NCI-H1105 (cell line): ENCODE measurements around the gene MMP19.
"Not testable (repeated sequence)": the region's sequence is repeated elsewhere in the genome, so short reads cannot be mapped to it uniquely, and the experiment has no call there.

Experiments
- DNase-seq: peaks from one replicate; lab custom pipeline; 2025; lab: John Stamatoyannopoulos, UW

The MMP19 gene, protein sequence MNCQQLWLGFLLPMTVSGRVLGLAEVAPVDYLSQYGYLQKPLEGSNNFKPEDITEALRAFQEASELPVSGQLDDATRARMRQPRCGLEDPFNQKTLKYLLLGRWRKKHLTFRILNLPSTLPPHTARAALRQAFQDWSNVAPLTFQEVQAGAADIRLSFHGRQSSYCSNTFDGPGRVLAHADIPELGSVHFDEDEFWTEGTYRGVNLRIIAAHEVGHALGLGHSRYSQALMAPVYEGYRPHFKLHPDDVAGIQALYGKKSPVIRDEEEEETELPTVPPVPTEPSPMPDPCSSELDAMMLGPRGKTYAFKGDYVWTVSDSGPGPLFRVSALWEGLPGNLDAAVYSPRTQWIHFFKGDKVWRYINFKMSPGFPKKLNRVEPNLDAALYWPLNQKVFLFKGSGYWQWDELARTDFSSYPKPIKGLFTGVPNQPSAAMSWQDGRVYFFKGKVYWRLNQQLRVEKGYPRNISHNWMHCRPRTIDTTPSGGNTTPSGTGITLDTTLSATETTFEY

DNA sequence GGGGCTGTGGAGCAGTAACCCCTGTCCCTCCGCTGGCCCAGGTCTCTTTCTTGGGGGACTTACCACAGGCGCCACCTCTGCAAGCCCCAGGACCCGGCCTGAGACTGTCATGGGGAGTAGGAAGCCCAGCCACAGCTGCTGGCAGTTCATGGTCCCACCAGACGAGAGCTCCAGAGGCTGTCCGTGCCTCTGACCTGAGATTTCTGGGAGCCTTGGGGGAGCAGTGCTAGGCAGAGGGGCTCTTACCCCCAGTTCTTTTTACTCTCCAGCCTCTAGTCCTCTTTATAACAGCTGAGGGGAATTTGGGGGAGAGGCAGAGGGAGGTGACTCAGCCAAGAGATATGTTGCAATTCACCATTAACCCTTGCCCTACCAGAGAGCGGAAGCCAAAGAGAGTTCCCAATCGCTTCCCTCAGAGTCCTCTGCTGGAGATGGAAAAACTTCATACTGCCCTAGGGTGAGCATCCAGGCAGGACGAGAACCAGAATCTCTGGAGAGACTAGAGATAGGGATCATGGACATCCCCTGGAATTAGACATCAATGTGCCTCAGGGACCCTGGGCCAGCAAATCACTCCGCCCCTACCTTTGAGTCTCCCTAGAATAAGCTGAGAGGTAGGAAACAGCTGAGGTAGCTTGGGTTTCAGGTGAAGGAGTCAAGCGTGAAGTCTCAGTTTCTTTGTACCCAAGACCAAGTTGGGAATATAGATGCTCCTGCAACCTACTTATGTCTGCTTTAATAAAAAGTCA is at the start of gene MMP19:
Gene MMP19, minus strand, starts transcription at position 256 of the 749 bp plus-strand sequence. Its CDS starts 106 bp downstream, at position 150.
- DNase-seq = no peak

DNA sequence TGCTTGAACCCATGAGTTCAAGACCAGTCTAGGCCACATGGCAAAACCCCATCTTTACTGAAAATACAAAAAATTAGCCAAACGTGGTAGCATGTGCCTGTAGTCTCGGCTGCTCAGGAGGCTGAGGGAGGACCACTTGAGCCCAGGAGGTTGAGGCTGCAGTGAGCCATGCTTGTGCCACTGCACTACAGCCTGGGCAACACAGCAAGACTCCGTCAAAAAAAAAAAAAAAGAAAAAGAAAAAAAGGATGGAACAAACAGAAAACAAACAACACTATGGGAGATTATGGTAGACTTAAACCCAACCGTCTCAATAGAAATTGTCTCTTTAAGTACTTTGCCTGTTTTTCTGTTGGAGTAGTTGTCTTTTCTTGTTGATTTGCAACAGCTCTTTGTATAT is 48.6 kb upstream of the MMP19 start:
- no peak for DNase-seq

DNA sequence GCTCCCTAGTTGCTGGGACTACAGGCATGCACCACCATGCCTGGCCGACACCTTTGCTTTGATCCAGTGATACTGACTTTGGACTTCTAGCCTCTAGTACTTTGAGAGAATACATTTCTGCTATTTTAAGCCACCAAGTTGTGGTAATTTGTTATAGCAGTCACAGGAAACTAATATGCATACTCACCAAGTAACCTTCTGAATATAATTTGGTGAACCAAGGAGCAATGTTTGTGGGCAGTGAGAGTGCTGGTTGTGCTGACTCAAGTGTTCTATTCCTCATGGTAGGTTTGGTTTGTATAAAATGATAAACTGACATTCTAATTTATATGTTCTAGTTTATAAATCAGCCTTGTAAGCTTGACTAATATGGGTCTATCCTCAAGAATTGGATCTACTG is 42.4 kb upstream of the MMP19 start:
- no peak for DNase-seq

DNA sequence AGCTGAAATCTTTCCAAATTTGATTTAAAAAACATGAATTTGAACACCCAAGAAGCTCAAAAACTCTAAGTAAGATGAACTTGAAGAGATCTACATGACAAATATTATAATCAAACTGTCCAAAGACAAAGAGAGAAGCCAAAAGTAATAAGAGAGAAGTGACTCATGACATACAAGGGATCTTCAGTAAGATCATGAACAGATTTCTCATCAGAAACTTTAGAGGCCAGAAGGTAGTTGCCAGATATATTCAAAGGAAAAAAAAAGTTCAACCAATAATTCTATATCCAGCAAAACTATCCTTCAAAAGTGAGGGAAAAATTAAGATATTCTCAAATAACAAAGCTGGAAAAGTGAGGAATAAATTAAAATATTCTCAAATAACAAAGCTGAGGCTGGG is 35.1 kb upstream of the MMP19 start:
- DNase-seq = no peak

DNA sequence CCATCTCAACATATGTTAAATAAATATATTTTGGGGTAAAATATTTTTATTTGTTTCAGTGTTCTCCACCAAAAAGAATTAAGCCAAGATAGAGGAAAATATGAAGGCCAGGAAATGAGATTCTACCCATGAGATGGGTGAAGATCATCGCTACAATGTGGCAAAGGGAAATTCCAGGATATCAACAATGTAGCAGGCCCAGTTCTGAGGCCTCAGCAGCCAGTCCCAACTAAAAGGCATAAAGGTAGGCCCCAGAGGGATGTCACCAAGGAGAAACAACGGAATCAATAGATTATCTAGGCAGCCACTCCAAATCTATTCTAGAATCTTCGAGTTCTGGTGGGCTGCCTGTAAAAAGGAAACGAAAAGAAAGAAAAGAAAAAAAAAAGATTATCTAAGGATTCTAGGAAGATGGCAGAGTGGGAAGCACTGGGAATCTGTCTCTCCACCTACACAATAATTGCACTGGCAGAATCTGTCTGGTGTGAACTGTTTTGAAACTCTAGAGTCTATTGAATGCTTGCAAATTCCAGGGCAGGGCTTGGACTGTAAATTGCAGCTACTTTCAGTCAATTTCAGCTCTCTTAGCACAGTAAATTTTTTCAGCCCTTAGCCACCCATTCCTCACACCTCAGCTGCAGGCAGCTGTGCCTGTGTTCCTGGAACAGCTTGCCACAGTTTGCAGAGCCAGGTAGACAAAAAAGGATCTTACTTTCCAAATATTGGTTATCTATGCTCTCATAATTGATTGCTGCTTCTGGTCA is 33.1 kb upstream of the MMP19 start:
- no peak for DNase-seq

DNA sequence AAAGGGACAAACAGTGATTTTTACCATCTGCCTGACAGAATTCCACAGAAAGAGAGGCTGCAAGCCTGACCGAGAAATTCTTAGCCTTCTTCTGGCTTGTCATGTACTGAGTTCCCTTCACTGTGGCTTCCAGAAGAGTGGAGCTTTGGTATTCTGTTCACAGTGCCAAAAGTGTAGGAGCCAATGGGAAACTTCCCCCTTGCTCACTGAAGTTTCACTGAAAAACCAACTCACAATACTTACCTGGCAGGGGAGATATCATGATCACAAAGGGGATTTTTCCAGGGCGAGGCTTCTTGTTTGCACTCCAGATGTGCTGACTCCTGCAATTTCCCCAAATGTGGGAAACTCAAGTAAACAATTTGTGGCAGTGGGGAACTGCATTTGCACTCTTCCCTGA is 31.7 kb upstream of the MMP19 start:
- no peak for DNase-seq

DNA sequence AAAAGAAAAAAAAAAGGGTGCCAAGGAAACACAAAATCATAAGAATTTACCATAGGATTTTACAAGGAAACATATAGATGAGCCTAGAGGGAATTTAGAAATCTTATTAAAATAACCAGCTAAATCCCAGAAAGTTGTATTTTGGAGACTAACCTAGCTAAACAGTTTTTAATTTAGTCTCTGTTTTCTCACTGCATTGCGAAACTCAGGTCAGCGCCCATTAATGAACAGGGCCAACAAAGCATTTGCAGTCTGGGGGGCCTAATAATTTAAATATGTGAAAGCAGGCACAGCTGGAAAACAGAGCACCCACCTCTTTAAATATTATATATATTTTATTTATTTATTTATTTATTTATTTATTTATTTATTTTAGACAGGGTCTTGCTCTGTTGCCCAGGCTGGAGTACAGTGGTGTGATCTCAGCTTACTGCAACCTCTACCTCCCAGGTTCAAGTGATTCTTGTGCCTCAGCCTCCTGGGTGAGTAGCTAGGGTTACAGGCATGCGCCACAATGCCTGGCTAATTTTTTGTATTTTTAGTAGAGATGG is 23.8 kb upstream of the MMP19 start:
- not testable (repeated sequence) for DNase-seq

DNA sequence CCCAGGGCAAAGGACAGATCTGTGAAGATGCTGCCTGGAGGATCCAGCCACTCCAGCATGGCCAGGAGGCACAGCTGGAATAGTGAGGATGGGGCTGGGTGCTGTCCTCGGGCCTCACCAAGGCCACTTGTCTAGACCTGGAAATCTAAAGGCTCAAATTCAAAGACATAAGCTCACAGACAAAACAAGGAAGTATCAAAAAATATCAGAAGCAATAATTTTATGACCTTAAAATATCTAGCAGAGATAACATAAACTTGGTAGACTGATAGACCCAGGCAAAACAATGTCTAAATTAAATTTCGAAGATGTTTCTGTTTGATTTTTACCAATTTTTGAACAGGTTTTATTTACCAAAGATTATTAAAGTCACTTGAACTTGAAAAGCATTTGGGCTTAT is 22.6 kb upstream of the MMP19 start:
- DNase-seq = no peak

DNA sequence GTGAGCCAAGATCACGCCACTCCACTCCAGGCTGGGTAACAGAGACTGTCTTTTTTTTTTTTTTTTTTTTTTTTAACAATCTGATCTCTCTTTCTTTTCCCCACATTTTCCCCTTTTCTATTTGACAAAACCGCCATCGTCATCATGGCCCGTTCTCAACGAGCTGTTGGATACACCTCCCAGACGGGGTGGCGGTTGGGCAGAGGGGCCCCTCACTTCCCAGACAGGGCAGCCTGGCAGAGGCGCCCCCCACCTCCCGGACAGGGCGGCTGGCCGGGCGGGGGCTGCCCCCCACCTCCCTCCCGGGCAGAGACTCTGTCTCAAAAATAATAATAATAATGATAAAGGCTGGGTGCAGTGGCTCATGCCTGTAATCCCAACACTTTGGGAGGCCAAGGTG is 20.2 kb upstream of the MMP19 start:
- not testable (repeated sequence) for DNase-seq

DNA sequence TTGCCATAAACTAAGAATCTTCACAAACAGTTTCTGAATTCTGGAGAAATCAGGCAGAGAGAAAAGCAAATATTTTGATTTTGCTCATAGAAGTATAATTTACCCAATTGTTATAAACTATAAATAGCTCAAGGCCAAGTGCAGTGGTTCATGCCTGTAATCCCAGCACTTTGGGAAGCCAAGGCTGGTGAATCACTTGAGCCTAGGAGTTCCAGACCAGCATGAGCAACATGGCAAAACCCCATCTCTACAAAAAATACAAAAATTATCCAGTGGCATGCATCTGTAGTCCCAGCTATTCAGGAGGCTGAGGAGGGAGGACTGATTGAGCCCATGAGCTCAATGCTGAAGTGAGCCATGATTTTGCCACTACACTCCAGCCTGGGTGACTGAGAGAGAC is 19.6 kb upstream of the MMP19 start:
- no peak for DNase-seq

DNA sequence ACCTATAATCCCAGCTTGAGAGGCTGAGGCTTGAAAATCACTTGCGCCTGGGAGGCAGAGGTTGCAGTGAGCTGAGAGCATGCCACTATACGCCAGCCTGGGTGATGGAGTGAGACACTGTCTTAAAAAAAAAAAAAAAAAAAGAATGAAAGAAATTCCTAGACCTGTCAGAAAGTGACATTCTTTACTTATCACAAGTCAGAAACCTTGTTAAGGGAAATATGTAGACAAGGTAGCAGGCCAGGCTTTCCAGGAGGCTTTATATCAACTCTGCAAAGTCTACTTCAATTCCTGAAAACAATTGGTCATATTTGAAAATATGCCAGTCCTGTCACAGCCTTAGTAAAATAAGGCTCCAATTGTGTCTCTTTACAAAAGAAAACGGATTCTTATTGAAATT is 19.1 kb upstream of the MMP19 start:
- no peak for DNase-seq

DNA sequence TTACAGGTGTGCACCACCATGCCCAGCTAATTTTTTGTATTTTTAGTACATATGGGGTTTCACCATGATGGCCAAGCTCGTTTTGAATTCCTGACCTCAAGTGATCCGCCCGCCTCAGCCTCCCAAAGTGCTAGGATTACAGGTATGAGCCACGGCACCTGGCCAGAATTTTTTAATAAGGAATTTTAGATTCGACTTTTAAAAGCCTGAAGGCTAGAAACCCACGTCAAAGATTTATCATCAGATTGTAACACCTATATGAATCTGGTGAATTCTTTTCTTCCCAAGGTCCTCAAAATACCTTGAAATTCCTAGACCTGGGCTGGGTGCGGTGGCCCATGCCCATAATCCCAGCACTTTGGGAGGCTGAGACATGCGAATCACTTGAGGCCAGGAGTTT is 18.7 kb upstream of the MMP19 start:
- no peak for DNase-seq

DNA sequence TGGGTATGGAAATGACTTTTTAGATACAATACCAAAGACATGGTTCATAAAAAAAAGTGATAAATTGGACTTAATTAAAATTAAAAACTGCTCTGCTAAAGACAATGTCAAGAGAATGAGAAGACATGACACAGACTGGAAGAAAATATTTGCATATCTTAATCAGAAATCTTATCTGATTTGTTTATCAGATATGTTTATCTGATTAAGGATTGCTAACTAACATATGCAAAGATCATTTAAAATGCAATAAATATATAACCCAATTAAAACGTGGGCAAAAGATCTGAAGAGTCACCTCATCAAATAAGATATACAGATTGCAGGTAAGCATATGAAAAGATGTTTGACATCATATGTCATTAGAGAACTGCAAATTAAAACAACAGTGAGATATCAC is 10.0 kb upstream of the MMP19 start:
- no peak for DNase-seq

DNA sequence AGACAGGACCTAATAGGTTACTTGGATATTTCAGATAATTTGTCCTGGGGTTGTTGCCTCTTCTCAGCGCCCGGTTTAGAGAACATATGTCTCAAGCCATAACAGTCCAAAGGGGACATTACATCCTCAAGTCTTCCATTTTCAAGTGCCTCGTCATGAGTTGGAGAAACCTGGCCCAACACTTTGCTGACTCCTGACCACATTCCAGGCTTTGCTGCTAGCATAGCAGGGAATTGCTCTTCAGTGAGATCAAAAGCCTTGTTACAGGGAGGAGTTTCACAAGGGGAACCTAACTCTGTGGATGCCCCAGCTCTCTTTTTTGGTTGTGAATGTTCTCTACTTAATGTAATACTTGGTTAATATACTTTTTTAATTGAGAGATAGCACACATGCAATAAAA is 8.2 kb upstream of the MMP19 start:
- no peak for DNase-seq

DNA sequence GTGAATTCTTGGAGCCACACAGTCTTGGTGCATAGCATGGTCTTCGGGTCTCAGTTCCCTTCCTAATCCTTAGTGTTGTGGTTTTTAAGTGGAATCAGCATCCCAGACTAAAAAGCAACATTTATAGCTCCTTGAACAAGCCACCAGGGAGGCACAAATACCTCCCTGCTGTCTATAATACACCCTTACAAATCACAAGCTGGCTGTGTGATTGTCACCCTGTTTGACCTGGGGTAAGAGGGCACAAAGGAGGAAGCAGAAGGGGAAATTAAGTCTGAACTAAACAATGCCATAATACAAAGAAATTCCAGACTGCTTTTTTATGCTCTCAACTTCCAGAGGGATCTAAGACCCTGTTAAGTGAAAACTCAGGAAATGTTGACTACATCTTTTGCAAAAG is 7.7 kb upstream of the MMP19 start:
- no peak for DNase-seq

DNA sequence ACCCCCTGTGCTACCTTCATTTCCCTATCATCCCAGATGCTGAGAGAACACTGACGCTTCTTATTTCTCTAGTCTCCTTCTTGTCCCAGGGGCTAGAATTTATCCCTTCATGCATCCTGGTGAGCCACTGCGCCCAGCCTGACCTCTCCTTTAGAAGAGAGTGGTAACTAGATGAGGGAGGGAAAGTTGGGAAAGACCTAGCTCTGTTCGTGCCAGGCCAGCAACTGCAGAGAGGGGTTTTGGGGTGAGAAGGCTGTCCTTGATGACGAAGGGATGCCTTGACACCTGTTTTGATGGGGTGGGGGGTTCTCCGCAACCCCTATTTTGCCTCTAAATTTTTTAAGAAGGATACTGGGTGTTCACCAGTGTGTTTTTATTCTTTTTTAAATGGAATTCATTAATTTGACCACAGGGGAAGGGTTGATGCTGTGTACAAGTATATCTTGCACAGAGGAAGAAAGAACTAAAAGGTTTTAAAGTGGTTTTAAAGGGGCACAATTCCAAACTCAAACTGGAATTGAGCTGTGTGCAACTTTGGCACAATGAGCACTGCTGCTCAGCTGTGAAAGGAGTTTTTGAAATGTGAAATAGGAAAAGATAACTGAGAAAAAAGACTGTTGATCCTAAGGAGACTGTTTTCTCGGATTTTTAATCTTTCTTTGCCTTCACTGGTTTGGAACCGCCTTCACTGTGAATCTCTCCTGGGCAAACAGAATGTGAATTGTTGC is 7.0 kb upstream of the MMP19 start:
- DNase-seq = no peak

DNA sequence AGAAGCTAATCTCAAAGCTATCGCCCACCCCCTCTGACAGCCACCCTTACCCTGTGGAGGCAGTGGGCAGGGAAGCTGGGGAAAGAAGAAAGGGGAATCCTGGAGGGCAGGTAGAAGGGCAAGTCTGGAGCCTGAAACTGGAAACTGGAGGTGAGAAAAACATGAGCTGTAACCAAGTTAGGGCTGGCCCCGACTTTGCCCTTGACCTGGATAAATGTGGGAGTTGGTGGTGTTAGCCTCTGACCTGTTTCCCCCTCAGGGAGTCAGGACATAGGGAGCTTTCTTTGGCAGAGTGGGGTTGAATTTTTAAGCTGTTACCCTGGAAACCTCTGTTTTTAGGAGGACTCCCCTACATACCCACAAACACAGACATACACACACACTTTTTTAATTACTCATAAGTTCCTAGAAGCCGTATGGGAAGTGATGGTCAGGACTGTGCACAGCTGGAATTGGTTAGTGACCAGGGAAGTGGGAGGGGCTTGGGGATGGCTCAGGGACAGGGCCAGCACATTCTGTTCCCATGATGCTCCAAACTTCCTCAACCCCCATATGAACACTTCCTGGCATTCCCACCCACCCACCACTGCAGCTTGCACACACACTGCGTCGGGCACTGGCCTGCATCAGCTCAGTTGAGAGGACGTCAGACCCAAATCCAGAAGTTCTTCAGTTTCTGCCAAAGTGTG is 5.0 kb upstream of the MMP19 start:
- no peak for DNase-seq

DNA sequence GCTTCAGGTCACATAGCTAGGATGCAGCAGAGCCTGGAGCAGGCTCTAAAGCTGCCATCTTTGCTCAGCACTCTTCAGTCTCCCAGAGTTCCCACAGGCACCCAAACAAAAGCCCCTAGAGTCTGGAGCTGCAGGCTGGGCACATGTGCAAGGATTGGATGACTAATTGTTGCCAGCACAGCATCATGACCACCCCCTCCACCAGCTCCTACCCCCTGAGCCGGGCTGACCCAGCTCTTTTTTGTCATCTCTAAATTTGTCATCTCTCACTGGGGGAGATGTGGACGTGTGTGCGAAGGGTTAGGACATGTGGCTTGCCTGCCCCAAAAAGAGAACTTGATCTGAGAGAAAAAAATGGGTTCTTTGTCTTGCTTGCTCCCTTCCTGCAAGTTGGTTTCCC is 4.3 kb upstream of the MMP19 start:
- DNase-seq = no peak

DNA sequence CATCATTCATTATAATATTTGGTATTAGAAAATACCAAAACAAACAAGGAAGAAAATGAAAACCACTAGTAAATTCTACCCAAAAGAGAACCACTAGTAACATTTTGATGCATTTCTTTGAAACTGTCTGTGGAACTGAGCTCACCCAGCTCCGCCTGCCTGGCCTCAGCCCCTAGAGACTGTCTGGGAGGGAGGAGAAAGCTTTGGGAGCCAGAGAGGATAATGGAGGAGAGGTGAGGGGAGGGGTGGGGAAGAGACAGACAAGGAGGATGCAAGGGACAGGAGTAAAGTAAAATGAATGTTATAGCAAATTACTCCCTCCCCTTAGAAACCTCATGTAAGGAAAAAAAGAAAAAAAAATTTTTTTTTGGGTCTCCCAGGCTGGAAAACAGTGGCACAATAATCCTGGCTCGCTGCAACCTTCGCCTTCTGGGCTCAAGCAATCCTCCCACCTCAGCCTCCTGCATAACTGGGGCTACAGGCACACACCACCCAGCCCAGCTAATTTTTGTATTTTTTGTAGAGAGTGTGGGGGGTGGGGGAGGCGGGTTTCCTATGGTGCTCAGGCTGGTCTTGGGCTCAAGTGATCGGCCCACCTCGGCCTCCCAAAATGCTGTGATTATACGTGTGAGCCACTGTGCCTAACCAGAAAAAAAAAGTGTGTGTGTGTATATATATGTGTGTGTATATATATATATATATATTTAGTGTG is 3.2 kb upstream of the MMP19 start:
- no peak for DNase-seq

DNA sequence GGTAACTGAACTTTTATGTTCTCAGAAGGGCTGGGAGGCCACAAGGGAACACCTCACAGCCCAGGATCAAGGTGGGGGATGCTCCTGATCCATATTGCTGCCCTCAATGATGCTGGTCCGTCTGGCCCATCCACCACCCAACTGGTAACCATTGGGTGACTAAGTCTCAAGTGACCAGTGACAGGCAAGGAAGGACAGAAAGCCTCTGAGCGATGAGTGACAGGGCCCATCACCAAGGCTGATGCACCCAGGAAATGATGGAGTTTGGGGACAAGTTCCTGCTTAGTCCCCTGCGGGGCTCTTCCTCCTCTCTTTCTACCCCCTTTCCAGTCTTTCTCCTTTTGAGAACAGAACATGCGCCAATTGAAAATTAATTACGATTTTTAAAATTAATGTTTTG is 2.6 kb upstream of the MMP19 start:
- DNase-seq = no peak
